ENCODE measurements around the gene SPINK8.

Gene SPINK8

DNA sequence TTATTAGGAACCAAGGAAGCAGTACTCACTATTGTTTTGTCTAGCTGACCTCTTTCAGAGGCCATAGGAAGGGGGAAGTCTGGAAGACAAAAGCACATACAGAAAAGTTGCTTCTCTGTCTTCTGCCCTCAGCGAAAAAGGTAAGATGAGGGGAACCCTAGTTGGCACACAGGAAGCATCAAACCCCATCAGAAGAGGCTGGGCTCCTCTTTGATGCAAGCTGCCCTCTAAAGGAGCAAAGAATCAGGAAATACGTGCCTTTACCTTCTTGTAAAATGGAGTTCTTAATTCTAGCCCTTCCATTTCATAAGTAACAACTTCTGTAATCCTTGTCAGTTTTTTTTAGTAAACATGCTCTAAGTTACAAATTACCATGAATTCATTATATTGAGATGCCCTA lies 12.5 kb downstream of the SPINK8 start:
- no peak for DNase-seq

DNA sequence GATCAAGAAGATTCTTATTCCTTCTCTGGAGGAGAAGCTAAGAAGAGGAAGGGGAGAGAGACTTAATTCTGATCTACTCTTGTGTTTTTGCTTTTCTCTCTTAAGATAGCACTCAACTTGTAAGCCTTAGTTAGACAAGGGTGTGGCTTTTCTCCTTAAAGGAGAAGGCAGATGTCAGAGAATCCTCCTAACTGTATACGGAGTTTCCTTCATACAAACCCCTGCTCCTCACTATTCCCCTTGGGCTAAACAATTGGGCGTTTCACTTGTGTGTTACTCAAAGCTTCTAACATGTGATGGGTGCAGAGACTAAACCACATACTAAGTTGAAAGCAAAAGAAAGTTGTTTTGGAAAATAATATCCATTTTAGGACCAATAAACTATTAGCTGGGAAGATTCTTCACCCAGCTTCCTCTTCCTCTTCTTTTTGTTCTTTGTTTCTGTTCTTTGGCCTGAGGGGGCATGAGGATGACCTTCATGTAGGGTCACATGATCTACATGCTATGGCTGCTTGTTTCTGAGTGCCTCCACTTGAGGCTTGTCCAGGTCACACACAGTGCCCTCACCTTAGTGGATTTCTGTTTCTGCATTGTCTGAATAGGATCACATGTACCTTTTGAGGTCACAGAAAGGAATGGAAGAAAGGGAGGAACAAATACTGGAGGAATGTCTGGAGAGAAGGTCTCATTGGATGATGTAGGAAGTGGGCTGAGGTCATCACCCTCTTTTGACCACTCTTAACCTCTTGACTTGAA lies 14.6 kb downstream of the SPINK8 start:
- no peak for DNase-seq

DNA sequence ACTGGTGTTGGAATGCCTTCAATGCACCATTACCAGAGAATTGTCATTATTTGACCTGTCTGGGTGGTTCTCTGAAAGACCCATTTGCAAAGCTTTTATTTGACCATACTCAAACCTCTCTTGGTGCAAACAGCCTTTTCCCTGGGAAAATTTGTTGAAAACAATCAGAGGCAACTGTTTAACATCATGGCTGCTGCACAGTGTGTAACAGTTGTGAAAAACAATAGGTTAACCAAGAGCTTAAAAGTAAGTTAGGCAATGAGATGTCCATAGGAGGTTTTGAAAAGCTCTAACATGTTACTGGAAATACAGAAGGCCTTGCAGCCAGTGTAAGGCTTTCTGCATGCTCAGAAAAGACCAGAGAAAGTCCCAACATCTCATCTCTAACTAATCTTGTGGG lies 18.9 kb downstream of the SPINK8 start:
- DNase-seq, result no peak

DNA sequence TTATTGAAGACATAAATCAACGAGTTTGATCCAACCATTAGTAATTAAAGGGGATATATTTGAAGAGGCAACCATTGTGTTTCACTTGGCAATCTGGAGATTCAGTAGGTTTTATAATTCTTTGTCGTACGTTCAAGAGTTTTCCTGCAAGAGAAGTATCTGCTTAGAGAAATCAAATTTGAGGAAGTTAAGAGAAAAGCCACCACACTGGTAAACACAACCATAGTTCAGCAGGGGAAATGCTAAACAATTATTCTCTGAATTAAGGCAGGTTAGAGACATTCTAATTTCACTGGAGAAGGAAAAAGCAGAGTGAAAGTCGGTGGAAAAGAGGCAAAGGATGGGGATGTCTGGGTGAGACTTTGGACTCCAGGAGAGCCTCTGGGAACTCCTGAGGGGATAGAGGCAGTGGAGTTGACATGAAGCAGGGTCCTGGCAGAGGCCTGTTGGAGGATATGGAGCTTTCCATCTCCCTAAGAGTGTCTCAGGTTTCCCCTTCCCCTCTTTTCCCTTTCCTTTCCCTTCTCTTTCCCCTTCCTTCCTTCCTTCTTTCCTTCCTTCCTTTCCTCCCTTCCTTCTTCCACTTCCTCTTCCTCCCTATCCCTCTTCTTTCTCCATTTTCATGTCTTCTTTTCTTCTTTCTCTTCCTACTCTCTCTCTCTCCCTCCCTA lies 26.5 kb downstream of the SPINK8 start:
- no peak for DNase-seq

DNA sequence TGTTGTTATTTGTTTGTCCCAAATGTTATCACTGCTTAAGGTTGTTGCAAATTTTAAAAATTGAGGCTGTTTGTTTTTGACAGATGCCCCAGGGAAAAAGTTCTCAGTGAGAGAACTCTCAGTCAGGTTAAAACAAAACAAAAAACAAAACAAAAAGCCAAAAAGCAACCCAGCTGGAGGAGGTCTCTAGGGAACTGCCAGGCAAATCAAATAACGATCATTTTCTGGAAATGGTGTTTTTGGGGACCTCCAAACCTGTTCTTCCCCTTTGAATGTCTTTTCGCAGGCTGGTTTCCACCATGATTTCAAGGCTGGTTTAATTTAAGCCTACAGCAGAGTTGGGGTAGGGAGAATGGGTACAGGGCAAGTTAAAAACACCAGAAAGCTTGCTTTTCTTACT lies 27.2 kb downstream of the SPINK8 start:
- no peak for DNase-seq

DNA sequence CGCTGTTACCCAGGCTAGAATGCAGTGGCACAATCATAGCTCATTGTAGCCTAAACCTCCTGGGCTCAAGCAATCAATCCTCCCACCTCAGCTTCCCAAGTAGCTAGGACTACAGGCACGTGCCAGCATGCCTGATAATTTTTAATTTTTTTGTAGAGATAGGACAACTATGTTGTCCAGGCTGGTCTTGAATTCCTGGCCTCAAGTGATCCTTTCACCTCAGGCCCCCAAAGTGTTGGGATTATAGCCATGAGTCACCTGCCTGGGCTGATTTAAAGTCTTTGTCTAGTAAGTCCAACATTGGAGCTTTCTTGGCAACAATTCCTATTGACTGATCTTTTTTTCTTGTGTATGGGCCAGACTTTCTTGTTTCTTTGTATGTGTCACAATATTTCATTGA lies 28.1 kb downstream of the SPINK8 start:
- DNase-seq, result no peak

DNA sequence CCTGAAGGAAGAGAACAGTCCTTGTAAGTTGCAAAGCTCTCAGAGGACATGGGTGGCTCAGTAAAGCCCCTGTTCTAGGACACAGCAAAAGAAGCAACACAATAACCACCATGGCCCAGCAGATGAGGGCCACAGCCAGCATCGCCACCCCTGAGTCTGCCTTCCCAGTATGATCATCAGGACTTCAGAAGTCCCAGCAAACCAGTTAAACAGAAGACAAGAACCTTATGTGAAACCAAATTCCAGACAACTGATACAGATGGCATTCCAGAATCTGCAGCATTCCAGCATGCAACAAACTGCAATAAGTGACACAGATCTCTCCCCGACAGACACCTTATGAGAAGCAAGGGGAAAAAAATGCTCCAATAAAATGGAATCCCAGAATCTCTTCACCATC lies 30.4 kb downstream of the SPINK8 start:
- no peak for DNase-seq

DNA sequence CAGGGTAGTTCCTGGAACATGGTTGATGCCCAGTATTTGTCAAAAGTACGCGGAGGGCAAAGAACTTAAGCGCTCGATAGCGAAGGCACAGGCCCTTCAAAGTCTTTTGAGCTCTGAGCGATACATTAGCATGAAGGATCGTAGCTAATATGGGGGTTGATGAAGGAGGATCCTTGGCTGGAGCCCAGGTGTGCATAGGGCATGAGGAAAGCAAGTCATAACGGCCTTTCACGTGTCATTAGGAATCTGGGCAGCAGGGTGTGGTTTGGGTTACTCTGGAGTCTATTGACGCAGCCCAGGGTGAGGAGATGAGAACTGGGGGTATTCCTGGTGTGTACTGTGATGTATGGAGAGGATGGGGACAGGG lies 31.7 kb downstream of the SPINK8 start:
- no peak for DNase-seq

DNA sequence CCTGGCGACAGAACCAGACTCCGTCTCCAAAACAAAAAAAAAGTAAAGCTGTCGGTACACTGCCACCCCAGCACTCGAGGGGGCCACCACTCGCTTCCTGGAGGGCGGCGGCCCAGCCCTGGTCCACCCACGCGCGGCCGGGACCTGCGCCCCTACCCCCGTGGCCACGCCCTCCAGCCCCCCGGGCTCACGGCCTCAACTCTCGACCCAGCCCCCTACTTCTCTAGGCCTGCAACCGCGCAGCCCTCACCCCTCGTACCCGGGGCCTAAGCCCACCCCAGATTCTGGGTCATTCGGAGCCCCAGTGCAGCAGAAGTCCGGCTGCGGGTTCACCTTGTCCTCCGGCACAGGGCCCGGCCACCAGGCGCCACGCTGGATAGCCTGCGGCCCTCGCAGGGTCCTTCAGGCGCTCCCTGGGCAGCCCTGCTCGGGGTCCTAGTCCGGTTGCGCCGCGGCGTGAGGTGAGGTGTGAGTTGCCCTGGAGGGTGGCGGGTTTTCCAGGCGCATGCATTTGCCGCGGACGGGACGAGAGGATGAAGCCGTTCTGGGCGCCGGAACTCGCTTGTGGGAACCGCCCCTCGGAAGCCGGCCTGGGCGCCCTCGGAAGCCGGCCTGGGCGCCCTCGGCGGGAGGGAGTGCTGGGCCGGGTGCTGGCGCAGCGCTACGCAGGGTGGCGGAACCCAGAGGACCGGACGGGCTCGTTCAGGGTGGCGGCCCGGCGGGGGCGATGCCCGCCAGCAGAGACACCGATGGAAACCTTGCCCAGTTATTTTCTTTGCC lies 32.3 kb downstream of the SPINK8 start, which contains the start of gene NME6:
Gene NME6 (minus strand): TSS at position 348 of the 780 bp plus-strand sequence.
- DNase-seq, result peak; percentile 81 to 86 (median 85)

DNA sequence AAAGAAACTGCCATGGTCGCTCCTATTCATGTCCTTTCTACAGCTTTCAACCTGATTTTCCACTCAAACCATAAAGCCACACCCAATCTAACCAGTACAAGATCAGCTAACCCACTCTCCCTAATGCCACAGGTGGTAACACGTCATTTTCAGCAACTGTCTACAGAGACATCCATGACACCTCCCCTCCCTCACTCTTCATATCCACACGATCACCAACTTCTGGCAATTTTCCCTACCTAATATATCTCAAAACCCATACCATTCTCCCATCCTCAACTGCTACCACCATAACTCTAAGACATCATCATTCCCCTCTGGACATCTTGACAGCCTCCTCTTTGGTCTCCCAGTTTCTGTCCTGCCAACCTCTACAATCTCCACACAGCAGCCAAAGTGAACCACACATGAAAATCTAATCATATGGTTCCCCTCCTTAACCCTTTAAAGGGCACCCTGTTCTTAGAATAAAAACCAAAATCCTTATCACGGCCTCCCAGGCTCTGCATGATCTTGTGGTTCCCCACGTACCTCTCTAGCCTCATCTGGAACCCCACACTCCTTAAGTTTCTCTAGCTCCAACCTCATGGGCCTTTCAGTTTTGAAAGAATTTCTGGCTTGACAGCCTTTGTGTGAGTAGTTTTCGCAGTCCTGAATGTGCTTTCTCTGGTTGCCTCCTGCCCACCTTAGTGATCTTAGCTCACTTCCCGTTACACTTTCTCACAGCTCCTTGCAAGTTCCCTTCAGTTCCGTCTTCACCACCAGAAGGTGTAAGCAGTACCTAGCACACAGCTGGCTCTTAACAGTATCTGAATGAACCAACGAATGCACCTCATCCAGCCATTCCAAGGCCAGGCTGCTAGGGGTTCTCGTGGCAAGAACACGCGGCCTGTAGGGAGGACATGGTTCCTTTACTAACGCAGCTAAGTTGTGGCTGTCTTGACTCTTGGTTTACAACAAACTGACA lies 33.4 kb downstream of the SPINK8 start:
- DNase-seq, result no peak

DNA sequence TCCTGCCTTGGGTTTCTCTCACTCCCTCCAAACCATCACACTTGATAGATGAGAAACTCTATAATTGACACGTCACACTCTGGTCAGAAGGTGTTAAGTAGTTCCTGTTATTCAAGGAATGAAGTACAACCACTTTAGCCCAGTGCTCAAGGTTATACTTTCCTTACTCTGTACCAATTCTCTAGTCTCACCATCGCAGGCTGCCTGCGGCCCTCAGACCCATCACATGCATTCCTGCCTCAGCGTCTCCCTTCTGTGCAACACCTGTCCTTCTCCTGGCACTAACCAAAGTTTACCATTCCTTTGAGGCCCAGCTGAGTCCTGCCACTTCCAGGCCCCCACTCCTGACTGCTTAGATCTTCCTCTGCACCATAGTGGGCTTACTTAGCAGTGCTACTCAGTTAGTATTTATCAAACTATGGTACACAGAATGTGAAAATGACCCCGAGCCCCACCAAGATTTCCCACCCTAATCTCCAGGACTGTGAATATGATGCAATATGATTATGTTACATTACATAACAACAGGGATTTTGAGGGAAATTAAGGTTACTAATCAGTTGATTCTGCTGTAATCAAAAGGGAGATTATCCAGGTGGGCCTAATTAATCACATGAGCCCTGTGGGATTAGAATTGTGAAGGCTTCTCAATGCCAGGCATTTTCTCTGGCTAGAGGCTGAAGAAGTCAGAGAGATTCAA lies 36.2 kb downstream of the SPINK8 start:
- DNase-seq, result no peak

DNA sequence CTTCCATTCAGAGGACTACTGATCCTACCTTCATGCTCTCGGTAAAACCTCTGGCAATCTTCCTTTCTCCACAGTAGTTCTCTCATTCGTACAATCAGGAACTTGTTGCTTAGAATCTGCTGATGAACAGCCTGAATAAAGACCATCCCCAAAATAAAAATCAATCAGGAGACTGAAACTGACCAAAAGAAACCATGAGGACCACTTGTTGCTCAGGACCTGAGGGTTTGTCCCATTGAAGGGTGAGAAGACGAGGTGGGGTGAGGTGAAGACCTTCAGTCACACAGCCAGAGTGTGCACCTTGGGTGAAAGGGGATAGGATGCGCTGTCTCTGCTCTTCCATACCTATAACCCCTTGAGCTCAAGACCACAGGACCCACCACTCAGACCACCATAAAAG lies 36.8 kb downstream of the SPINK8 start:
- no peak for DNase-seq

DNA sequence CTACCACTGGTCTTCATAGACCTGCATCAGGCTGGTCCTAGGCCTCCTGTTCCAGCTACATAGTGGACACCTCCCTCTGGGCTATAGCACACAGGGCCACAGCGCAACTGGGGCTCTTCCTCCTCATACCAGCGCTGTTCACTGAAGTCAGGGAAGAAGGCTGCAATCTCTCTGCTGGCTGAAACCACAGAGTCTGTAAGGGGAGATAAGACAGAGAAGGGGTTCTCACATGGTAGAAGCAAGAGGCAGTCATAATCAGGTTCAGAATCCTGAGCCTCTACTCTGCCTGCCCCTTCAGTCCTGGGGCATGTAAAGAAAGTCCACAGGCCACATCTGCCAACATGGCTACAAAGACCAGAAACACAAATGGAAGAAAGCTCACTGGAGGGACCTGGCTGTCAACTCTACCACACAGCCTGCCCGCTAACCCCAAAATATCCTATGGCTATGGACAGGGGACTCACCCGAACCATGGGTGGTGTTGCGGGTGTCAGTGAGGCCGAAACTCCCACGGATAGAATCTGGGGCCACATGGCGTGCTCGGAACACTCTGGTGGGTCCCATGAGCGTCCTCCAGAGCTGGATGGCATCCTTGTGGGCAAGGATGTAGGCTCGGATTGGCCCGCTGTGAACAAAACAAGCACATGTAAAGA lies 38.7 kb downstream of the SPINK8 start:
- no peak for DNase-seq

DNA sequence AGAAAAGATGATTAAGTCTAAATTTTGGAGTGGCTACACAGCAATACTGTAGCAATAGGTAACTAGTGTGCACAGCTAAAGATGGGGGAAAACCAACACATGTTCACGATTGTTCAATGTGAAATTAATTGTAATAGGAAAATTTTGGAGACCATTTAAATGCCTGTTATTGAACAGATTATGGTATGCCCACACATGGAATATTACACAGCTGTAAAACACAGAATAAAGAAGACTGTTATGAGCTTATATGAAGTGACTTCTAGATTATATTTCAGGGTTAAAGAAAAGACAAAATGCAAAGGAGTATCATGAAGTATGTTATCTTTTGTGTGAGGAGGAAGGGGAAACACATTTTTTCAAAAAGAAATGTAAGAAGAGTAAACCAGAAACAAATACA lies 43.8 kb downstream of the SPINK8 start:
- DNase-seq, result no peak

DNA sequence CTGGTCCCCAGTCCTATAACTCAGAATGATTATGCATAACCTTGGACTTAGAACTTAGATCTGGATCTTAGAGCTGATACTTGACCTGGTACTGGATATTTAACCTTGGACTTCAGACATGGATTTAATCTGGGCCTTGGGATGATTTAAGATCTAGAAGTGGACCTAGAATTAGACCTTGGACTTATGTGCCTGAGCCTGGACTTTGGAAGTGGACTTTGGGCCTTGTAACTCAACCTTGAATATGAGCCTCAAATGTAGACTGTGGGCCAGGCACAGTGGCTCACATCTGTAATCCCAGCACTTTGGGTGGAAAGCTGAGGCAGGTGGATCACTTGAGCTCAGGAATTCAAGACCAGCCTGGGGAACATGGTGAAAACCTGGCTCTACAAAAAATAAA lies 46.4 kb downstream of the SPINK8 start:
- no peak for DNase-seq

DNA sequence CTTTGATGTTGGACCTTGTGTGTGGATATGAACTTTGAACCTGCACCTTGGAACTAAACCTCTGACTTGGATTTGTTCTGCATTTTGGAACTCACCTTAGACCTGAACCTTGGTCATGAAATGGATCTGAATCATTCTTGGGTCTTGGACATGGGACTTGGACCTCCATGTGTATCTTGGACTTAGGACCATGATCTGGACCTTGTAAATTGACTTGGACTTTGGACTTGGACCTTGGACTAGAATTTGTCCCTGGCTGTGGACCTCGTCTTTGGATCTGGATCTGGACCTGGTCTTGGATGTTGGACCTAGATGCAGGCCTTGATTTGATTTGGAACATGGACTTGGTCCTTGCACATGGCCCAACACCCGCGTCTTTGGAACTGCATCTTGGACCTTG lies 47.2 kb downstream of the SPINK8 start:
- DNase-seq, result no peak

DNA sequence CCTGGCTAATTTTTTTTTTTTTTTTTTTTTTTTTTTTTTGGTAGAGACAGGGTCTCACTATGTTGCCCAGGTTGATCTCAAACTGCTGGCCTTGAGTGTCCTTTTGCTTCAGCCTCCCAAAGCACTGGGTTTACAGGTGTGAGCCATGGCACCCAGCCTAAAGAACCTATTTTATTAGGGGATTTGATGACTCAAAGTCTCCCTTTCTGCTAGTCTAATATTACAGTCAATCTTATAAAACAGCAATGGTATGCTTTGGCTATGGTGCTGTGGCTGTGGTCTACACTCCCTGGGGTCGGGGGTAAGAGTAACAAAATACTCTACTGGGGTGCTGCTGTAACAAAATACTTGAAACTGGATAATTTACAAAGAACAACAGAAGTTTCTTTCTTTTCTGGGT lies 47.8 kb downstream of the SPINK8 start:
- DNase-seq, result no peak

DNA sequence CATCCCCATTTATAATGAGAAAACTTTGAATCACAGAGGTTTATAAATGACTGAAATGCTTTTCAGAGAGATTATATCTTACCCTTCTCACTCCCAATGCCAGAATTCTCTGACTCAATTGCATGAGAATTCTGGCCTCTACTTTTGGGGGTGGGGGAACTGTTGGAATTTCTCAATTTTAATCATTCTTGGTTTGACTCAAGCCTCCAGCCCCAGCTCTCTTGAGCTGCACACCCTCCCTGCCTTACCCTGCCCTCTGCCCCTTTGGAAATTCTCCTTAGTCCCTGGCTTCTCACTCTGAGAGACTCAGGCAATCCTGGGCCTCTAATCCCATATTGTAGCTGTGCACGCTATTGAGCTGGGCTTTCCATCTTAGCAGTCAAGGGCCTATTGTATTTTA lies 48.3 kb downstream of the SPINK8 start:
- DNase-seq, result no peak

DNA sequence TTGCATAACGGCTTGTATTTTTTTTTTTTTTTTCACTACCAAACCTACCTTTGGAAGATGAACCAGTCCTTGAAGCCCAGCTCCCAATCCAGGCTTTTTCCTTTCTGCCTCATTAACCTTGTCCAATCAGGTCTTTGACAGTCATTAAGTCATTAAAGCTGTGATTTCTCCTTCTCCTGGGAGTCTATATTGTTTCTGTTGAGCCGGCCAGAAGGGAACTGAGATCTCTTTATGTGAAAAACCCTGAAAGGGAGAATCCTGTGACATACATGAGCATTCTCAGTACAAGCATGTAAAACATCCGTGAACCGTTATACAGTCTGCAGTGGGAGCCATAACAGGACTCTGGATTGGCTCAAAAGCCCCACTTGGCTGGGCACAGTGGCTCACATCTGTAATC lies 52.6 kb downstream of the SPINK8 start:
- no peak for DNase-seq

DNA sequence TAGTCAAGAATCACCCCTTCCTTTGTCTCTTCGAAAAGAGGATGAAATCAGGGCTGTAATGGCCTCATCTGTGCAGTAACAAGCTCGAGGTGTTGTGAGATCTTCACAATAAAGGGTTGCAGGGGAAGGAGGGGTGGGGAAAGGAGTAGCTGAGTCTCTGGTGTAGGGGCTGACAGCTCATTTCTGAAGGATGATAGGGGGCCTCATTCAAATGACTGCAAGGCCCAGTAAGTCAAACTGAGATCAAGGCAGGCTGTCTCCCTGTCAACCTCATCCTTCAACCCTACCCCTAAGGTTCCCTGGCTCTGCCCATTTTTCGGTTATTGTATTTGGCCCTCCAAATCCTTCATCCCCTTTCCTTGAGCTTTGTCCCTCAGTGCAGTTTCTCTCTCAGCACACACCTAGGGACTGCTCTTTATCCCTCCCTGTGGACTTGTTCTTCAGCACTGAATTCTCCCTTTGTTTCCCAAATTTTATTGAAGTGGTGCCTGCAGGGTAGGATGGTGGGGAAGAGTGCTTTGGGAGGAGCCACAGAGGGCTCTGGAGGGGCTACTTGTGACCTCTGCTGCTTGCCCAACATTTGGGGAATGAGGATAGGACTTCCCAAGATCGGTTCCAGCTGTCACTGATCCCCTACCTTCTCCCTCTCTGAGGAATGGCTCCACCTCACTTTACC lies 54.4 kb downstream of the SPINK8 start:
- no peak for DNase-seq

Data from activated CD4-positive, CD25-positive, alpha-beta regulatory T cell (primary cell).